ENCODE data around the gene SHC3.

- TF ChIP-seq CTCF (conservative IDR thresholded peaks at IDR 0.05 in 1 of 2, IDR thresholded peaks at IDR 0.05 in 1 of 2; ENCODE audit: low read depth in 1 of 2, low read length in 2 of 2) (no peak), EZH2 (IDR thresholded peaks at IDR 0.05; ENCODE audit: low read length, missing control alignments) (no peak)
Measured at GRCh38 chr9:89104821-89105220, 73.8 kb downstream of the SHC3 start.
